COLO829 (cell line): ENCODE data around the gene MYO15B.
"Not testable (repeated sequence)": the region's sequence is repeated elsewhere in the genome, so short reads cannot be mapped to it uniquely, and the experiment has no call there.

ENCODE experiments used
- DNase-seq: peaks from one replicate; pipeline ENCODE4 v3.0.0; 2012; ENCODE audit warnings: low spot score

The MYO15B gene

DNA sequence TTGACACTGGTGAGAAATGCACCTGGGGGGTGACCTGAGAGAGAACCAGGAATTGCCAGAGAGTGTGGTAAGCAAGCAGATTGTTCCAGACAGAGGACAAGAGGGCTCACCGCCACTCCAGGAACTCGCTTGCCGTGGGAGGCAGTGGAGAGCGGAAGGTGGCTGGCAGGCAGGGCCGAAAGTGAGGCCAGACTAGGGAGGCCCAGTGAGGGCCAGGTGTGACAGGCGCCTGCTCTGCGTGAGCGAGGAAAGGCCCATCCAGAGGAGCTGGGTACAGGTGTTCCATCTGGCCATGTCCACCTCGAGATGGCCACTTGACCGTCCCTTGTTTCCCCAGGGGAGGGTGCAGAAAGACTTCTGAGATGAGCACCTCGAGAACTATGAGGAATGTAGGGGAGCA is 11.9 kb upstream of the MYO15B start:
- no peak for DNase-seq

DNA sequence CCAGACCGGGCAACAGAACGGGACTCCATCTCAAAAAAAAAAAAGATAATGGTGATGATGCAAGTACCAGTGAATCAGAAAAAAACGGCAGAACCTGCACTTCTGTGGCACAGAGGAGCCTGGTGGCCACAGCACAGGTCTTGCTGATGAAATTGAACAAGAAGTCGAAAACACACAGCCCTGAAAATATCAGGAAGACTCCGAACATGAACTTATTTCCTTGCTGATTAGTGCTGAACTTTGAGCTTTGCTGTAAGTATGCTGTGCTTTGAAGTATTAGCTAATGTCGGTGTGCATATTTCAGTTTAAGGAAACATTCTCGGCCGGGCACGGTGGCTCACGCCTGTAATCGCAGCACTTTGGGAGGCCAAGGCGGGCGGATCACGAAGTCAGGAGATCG is 10.9 kb upstream of the MYO15B start:
- no peak for DNase-seq

DNA sequence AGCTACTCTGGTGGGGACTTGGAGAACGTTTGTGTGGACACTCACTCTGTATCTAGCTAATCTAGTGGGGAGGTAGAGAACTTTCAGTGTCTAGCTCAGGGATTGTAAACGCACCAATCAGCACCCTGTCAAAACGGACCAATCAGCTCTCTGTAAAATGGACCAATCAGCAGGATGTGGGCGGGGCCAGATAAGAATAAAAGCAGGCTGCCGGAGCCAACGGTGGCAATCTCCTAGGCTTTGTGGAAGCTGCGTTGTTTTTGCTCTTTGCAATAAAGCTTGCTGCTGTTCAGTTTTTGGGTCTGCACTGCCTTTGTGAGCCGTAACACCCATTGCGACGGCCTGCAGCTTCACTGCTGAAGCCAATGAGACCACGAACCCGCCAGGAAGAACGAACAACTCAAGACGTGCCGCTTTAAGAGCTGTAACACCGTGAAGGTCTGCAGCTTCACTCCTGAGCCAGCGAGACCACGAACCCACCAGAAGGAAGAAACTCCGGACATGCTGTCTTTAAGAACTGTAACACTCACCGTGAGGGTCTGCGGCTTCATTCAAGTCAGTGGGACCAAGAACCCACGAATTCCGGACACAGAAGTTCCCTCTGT is 6.4 kb upstream of the MYO15B start:
- not testable (repeated sequence) for DNase-seq

DNA sequence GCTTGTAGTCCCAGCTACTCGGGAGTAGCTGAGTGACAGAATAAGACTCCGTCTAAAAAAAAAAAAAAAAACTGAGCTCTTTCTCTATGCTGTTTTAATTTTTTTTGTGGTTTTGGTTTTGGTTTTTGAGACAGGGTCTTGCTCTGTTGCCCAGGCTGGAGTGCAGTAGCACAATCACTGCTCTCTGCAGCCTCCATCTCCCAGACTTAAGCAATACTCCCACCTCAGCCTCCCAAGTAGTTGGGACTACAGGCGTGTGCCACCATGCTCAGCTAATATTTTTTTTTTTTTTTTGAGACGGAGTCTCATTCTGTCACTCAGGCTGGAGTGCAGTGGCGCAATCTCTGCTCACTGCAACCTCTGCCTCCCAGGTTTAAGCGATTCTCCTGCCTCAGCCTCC is 4.4 kb upstream of the MYO15B start:
- DNase-seq, result not testable (repeated sequence)

DNA sequence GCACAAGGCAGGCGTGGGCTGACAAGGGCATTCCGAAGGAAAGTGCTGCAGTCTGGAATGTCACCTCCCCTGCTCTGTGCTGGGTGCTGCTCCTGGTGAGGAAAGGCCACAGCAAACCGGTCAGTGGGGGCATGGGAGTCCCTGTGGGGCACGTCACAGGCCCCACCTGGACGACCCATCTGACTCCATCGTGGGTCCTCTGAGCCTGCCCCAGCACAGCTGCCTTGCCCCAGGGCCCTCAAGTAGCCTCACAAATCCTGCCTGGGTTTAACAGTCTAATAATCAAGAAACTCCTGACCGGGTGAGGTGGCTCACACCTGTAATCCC is 2.8 kb upstream of the MYO15B start:
- DNase-seq, result no peak

DNA sequence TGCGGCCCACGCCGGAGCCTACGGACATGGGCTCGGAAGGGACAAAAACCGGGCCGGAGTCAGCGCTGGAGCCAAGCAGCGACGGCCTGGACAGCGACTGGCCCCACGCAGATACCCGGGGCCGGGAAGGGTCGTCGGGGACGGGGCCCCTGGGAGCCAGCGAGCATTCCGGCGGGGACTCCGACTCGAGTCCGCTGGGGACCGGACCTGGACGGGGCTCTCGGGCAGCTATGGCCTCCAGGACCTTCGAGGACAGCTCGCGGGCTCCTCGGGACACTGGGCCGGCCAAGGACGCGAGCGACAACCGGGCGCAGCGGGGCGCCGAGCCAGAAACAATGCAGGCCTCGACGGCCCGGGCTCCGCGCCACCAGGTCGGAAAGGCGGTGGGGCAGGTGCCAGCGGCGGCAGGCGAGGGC is 1.0 kb downstream of the MYO15B start:
- no peak for DNase-seq

DNA sequence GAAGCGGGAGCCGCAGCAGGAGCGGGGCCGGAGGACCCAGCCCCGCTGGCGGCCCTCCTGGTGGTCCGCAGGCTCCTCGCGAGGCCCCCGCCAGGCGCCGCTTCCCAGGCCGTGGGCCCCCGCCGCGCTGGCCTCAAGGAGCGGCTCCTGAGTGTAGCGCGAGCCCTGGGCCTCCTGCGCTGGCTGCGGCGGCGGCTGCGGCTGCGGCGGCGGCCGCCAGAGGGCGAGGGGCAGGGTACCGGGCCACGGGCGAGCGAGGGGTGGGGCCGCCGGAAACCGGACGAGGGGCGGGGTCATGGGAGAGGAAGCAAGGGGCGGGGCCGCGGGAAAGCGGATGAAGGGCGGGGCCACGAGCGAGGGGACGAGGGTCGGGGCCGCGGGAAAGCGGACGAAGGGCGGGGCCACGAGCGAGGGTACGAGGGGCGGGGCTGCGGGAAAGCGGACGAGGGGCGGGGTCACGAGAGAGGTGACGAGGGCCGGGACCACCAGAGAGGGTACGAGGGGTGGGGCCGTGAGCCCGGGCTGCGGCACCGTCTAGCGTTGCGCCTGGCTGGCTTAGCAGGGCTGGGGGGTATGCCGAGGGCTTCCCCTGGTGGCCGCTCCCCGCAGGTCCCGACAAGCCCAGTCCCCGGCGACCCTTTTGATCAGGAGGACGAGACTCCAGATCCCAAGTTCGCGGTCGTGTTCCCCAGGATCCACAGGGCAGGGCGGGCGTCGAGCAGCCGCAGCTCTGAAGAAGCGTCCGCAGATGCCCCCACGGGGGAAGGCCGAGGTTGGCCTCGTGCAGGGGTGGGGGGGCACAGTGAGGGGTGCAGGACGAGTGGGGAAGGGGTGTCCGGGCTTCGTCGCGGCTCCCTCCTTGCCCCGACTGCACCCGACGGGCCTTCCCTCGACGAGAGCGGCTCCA is 1.7 kb downstream of the MYO15B start:
- peak; percentile 92 for DNase-seq

DNA sequence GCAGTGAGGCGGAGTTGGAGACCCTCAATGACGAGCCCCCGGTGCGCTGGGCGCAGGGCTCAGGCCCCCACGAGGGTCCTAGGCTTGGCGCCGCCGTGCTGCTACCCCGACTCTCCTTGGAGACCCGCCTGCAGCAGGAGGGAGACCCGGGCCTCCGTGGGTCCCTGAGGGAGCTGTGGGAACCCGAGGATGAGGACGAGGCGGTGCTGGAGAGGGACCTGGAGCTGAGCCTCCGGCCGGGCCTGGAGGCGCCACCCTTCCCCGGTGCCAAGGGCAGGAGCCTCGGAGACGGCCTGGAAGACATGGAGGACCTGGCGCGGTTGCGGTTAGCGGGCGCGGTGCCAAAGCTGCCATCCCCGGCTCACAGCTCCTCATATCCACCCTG is 2.3 kb downstream of the MYO15B start:
- no peak for DNase-seq

DNA sequence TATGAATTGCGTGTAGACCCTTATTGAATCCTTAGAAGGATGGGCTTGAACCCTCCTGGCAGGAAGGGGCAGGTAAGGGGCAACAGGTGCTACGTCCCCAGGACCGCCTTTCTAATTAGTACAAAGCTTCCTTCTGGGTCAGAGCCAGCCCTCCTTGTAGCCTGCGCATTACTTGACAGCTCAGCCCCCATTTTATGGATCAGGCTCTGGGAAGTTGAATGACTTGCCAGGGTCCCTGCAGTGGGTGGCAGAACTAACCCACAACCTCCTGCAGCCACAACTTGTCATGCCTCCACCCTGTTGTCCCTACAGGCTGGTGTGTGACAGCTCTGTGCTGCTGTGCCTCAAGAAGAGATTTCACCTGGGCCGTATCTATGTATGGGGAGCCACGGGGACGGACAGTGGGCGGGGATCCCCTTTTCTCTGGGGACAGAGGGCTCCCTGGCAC is 2.7 kb downstream of the MYO15B start:
- no peak for DNase-seq

DNA sequence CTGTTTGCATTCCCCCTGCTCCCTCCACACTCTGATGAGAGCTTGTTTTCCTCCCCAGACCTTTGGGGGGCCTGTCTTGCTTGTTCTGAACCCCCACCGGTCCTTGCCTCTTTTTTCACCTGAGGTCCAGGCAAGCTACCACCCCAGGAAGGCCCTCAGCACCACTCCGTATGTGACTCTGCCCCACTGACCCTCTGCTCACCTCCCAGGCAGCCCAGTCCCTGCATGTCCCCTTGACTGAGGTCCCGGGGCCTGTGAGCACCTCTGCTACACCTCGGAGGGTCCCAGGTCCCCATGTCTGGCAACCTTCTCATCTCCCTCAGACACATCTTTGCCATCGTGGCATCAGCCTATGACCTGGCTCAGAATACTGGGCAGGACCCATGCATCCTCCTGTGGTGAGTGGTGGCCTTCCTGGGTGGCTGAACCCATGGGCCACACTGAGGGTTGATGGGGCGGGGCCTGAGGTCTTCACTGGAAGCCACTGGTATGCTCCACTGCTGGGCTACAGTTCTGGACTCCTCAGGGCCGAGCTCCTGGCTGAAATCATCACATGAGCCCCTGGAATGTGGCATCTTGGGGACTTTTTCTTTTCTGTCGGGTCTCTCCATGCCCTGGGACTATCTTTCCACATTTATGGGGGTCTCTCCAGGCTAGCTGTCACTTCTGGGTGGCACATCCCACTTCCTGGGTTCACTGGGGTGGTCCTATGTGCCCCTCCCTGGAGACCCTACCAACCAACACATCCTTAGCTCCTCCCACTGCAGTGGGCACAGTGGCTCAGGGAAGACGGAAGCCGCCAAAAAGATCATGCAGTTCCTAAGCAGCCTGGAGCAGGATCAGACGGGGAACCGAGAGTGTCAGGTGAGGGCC is 3.5 kb downstream of the MYO15B start:
- DNase-seq, result no peak

DNA sequence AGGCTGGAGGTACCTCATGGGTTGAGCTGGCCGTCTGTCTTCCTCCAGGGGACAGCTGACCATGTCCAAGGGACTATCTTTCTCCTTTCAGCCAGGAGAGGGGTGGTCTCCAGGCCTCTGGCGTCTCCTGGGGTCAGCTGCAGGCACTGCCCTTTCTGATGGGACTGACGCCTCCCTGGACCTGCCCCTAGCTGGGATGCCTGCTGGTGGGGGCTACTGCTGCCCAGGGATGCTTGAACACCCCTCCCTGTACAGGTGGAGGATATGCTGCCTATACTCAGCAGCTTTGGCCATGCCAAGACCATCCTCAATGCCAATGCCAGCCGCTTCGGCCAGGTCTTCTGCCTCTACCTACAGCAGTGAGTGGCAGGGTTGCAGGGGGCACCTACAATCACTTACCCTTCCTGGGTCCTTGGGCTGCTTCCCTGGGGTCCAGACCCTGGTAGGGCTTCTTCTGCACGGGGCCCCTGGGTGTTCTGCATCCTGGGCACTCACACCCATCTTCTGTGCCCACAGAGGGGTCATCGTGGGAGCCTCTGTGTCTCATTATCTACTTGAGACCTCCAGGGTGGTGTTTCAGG is 4.2 kb downstream of the MYO15B start:
- DNase-seq, result no peak

DNA sequence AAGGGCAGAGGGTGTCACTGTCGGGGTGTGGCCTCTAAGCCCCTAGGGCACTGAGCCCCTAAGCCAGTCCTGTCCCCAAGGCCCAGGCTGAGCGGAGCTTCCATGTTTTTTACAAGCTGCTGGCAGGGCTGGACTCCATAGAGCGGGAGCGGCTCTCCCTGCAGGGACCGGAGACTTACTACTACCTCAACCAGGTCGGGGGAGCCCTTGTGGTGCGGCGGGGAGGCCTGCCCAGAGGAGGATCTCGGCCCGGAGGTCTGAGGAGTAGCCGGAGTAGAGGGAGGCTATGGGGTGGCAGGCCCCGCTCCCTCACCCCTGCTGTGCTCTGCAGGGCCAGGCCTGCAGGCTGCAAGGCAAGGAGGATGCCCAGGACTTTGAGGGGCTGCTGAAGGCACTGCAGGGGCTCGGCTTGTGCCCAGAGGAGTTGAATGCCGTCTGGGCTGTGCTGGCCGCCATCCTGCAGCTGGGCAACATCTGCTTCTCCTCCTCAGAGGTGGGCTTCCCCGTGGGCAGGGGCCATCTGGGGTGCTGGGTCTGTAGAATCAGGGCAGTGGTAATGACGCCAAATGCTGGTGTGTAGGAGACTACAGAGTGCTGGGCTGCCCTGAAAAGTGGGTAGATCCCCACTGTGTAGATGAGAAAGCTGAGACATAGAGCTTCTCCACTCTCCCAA is 4.9 kb downstream of the MYO15B start:
- DNase-seq, result no peak

DNA sequence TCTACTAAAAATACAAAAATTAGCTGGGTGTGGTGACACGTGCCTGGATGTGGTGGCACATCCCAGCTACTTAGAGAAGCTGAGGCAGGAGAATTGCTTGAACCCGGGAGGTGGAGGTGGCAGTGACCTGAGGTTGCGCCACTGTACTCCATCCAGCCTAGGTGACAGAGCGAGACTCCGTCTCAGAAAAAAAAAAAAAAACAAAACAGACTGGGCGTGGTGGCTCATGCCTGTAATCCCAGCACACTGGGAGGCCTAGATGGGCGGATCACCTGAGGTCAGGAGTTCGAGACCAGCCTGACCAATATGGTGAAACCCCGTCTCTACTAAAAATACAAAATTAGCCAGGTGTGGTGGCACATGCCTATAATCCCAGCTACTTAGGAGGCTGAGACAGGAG is 5.8 kb downstream of the MYO15B start:
- not testable (repeated sequence) for DNase-seq

DNA sequence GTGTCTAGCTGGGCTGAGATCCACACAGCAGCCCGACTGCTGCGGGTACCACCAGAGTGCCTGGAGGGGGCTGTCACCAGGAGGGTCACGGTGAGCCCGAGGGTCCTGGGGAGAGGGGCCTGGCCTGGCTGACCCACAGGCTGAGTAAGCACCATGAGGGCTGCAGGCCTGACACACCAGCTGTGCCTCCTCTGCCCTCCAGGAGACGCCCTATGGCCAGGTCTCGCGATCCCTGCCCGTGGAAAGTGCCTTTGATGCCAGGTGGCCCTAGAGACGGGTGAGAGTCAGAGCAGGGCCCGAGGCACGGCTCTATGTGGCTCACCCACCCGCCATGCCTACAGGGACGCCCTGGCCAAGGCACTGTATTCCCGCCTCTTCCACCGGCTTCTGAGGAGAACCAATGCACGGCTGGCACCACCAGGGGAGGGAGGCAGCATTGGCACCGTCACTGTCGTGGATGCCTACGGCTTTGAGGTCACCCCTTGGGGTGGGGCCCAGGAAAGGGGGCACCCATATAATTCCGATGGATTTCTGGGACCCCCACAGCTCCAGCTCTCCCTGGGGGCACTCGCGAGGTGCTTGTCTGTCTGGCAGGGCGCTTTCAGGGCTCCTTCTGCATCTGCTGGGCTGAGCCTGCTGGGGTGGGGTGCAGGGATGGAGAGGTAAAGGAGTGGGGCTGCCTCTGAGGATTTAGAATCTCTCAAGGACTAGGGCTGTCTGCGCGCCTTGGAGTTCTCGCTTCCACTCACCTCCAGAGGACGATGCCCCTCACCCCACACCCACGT is 7.1 kb downstream of the MYO15B start:
- no peak for DNase-seq

DNA sequence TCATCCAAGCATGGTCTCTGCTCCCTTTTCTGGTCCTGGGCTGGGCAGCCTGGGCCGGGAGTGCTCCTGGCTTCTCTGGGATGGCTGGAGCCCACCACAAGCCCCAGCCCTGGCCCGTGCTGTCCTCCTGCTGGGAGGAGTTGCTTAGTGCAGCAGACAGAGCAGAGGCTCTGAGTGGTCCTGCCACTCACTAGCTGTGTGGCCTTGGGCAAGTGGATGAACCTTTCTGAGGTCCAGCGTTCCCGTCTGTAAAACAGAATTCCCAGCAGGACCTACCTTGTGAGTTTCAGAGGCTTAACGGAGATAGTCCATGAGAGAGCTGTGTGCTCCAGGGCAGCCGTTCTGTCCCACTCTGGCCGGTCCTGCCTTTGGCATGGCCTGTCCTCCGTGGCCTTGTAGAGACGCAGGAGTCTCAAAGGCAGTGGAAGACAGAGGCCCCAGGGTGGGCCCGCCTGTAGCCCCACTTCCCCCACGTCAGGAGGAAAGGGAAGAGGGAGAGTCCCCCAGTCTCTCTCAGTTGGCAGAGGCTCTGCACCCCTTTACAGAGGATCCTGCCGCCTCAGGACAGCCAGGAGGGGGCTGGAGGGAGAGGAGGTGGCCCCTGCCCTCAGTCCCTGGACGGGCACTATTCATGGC is 7.8 kb downstream of the MYO15B start:
- no peak for DNase-seq

DNA sequence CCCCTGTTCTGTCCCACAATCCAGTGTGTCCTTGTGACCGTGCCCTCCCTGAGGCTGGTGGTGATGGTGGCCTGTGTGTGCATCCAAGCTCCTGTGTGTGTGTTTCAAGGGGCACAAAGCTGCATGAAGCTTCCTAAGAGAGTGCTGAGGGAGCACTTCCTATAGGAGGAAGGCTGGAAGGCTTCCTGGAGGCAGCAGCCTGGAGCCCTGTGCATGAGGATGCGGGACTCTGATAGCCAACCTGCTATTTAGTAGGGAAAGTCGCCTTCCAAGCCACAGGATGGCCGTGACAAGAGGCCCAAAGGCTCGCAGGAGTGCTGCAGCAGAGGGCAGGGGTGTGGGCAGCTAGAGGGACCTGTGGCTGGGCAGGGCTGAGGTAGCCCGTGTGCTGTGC is 8.3 kb downstream of the MYO15B start:
- no peak for DNase-seq

DNA sequence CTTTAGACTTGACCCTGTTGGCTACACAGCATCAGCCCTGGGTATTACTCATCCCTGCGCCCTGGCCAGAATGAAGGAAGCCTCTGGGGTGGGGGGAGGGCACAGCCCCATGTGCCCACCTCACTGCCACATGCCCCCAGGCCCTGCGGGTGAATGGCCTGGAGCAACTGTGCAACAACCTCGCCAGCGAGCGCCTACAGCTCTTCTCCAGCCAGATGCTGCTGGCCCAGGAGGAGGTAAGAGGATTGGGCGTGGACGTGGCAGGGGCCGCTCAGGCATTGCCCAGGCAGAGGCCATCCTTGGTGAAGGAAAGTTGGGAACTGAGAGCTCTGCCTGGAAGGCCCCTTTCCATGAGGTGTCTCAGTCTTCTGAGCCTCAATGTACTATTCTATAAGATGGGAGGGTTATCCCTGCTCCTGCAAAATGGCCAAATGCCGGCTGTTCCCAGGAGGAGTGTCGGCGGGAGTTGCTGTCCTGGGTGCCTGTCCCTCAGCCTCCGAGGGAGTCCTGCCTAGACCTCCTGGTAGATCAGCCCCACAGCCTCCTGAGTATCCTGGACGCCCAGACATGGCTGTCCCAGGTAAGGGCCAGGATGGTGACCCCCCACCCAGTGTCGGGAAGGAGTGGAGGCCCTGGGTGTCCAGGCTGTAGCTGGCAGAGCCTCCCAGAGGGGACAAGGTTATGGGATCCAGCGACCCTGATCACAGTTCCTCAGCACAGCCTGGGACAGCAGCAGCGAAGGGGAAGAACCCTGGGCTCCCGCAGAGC is 8.9 kb downstream of the MYO15B start:
- DNase-seq, result no peak

DNA sequence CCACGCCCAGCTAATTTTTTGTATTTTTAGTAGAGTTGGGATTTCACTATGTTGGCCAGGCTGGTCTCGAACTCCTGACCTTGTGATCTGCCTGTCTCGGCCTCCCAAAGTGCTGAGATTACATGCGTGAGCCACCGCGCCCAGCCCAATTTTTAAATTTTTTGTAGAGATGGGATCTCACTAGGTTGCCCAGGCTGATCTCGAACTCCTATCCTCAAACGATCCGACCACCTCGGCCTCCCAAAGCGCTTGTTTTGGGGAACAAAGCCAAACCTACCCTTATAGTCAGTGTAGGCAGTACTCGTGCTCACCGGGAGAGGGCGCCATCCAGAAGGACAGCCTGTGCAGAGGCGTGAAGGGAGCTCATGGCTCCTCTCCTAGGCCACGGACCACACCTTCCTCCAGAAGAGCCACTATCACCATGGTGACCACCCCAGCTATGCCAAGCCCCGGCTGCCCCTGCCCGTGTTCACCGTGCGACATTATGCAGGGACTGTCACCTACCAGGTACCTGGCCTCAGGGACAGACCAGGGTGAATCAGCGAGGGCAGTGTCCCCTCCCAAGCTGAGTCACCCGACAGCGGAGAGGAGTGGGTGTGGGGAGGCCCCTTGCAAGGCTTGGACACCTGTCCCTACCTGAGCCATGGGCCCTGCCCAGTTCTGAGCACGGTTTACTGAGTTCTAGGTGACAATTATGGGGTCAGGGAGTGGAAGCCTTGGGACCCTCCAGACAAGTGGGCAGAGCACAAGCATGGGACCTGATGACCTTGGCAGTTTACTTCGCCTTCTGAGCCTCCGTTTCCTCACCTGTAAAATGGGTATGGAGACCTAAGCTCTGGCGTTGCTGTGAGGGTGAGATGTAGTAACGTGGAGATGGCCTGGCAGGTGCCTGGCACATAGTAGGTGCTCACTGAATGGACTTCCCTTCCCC is 13.7 kb downstream of the MYO15B start:
- peak; percentile 68 for DNase-seq

DNA sequence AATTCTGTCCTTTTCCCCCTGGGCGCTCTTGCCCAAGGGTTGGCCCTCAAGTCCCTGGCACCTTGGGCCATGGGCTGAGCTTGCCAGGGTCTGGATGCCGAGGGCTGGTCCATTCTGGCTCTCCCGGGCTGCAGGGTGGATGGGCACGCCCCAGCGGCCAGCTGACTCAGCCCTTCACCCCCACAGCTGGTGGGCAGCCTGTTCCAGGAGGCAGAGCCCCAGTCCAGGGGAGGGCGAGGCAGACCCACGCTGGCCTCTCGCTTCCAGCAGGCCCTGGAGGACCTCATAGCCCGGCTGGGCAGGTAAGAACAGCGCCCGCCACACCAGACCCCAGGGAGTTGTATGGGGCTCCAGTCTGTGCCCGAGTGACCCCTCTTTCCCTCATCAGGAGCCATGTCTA is 15.0 kb downstream of the MYO15B start:
- DNase-seq, result no peak
